Measurements from ENCODE around the gene TKT. TPM values are rescaled to one million over a fixed set of nuclear protein-coding genes. Genes with fewer than 3 reads are reported as not detected.

TKT gene
- total RNA-seq, 3 donors from 2014 or later (not counting 1 experiment from before 2014, with no cell fraction given) = 82.9 to 126 (median 107) TPM

DNA sequence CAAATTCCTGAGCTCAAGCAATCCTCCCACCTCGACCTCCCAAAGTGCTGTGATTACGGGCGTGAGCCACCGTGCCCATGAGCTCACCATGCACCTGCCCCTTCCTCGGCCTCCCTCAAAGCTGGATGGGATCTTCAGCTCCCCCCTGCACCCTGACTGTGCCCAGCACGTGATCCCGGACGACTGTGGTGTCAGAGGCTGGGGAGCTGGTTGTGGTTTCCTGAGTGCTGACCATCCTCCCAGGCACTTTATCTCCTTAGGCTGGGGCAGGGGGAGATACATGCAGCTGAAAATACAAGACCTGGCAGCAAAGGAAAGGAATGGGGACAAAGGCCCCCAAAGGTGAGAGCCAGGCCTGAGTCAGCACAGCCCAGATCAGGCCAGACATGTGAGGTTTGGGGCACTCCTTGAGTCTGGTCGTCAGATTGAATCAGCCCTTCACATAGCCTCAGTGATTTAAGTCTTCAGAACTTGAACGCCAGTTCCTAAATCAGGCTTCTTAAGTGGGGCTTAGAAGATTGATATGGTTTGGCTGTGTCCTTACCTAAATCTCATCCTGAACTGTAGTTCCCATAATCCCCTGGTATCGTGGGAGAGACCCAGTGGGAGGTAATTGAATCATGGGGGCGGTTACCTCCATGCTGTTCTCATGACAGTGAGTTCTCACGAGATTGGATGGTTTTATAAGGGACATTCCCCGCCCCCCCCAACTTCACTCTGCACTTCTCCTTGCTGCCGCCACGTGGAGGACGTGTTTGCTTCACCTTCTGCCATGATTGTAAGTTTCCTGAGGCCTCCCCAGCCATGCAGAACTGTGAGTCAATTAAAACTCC is 59.0 kb downstream of the TKT start:
- Histone ChIP-seq H3K4me1 (ENCODE audit: control insufficient read depth, insufficient read depth, low read length) (peaks cover 23% of the 10 kb centered on the region), H3K4me3 (ENCODE audit: low read length) (no peak overlapping the region), H3K27me3 (ENCODE audit: control insufficient read depth, insufficient read depth, low read length) (no peaks in the 10 kb centered on the region), H3K27ac (ENCODE audit: low read length) (no peak overlapping the region), H3K9me3 (ENCODE audit: control insufficient read depth, insufficient read depth, low read length) (no peaks in the 10 kb centered on the region), H3K36me3 (ENCODE audit: control insufficient read depth, insufficient read depth, low read length) (peaks cover 11% of the 10 kb centered on the region)
- DNase-seq (peak in 1 of 2 donors; percentile 61), ATAC-seq (peak; percentile 22 to 51 (median 40))
- Mint-ChIP-seq H3K9me3 (no peaks in the 10 kb centered on the region), H3K27me3 (ENCODE audit: low read depth in 2 of 2) (peaks cover 0 to 3% of the 10 kb centered on the region in 2 donors), H3K36me3 (no peaks in the 10 kb centered on the region), H3K27ac (no peak overlapping the region), H3K4me3 (no peak overlapping the region), H3K4me1 (peaks cover 15 to 23% of the 10 kb centered on the region in 2 donors)
- intact Hi-C loops (cut with micrococcal nuclease) = loop anchor here (1.0 to 5.0 kb wide), 3 partner anchors 34 to 82 kb away; partner anchors contain the start of gene PRKCD
- WGBS (ENCODE audit: insufficient coverage) = 68% methylated on average over 13 of the region's 17 CpGs
- TF ChIP-seq, protein P1, sequence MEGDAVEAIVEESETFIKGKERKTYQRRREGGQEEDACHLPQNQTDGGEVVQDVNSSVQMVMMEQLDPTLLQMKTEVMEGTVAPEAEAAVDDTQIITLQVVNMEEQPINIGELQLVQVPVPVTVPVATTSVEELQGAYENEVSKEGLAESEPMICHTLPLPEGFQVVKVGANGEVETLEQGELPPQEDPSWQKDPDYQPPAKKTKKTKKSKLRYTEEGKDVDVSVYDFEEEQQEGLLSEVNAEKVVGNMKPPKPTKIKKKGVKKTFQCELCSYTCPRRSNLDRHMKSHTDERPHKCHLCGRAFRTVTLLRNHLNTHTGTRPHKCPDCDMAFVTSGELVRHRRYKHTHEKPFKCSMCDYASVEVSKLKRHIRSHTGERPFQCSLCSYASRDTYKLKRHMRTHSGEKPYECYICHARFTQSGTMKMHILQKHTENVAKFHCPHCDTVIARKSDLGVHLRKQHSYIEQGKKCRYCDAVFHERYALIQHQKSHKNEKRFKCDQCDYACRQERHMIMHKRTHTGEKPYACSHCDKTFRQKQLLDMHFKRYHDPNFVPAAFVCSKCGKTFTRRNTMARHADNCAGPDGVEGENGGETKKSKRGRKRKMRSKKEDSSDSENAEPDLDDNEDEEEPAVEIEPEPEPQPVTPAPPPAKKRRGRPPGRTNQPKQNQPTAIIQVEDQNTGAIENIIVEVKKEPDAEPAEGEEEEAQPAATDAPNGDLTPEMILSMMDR (IDR thresholded peaks at IDR 0.05) = no peak

DNA sequence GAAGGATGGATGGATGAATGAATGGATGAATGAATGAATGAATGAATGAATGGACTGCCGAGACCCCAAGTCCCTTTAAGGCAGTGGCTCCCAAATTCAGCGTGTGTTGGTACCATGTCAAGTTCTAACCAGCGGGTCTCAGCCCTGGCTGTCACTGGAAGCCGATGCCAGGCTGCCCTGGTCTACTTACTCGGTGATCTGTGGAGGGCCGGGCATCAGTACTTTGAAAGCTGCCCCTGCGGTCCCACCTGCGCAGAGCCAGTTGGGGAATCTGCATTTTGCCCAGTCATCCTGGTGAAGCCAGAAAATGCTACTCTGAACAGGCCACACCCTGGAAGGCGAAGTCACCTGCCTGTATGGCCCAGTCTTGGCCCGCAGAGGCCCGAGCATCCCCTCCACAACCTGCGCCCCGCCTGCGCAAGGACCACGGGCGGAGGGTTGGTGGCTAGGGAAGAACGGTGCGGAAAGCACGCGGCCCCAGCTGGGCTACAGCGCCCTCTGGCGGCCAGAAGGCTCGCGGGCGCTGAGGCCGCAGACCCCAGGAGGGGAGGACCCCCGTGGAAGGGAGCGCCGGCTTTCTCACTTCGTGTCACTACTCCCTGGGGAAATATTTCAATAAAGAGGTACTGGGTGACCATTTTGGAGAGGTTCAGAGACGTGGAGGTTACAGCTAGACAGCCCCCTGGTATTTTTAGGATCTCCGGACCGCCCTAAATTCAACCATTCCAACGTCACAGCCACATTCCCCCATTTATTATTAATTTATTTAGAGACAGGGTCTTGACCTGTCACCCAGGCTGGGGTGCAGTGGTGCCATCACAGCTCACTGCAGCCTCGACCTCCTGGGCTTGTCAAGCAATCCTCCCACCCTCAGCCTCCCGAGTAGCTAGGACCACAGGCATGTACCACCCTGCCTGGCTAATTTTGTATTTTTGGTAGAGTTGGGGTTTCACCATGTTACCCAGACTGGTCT is 59.9 kb downstream of the TKT start:
- peaks cover 0 to 3% of the 10 kb centered on the region in 2 donors for H3K27me3 Mint-ChIP-seq (ENCODE audit: low read depth in 2 of 2)
- Histone ChIP-seq H3K4me1 (ENCODE audit: control insufficient read depth, insufficient read depth, low read length) (peaks cover 25% of the 10 kb centered on the region), H3K36me3 (ENCODE audit: control insufficient read depth, insufficient read depth, low read length) (peaks cover 14% of the 10 kb centered on the region), H3K4me3 (ENCODE audit: low read length) (no peak overlapping the region), H3K27me3 (ENCODE audit: control insufficient read depth, insufficient read depth, low read length) (no peaks in the 10 kb centered on the region), H3K9me3 (ENCODE audit: control insufficient read depth, insufficient read depth, low read length) (no peaks in the 10 kb centered on the region), H3K27ac (ENCODE audit: low read length) (no peak overlapping the region)
- intact Hi-C loops (cut with micrococcal nuclease) = loop anchor here (1.0 to 5.0 kb wide), 3 partner anchors 34 to 82 kb away; partner anchors contain the start of gene PRKCD
- DNase-seq (peak; percentile 64 to 81), ATAC-seq (peak; percentile 65 to 76 (median 66))
- H3K36me3 Mint-ChIP-seq = no peaks in the 10 kb centered on the region
- H3K27ac Mint-ChIP-seq = no peak overlapping the region
- H3K4me3 Mint-ChIP-seq = no peak overlapping the region
- WGBS (ENCODE audit: insufficient coverage) = 26% methylated on average over 33 of the region's 36 CpGs
- H3K9me3 Mint-ChIP-seq = no peaks in the 10 kb centered on the region
- TF ChIP-seq, protein P1 (IDR thresholded peaks at IDR 0.05) = peak; percentile 99
- H3K4me1 Mint-ChIP-seq = peaks cover 15 to 23% of the 10 kb centered on the region in 2 donors

DNA sequence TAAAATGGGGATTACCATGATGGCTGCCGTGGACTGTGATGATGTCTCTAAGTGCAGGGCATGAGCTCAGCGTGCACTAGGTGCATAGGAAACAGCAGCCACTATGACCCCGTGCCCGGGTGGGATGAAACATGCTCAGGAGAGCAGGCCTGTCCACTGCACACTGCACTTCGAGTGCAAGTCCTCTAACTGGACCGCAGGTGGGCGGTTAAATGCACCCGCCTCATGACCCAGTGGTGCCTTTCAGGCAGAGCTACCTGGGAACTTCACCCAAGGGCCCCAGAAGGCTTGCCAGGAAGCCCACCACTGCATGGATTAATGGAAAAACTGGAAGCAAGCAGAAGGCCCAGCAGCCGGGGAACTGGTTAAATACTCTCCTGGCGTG is 60.8 kb downstream of the TKT start:
- Mint-ChIP-seq H3K9me3 (no peaks in the 10 kb centered on the region), H3K4me1 (peaks cover 15 to 26% of the 10 kb centered on the region in 2 donors), H3K27ac (peak overlapping the region in 1 of 2 donors; percentile 40), H3K36me3 (peaks cover 3% of the 10 kb centered on the region), H3K4me3 (no peak overlapping the region), H3K27me3 (ENCODE audit: low read depth in 2 of 2) (peaks cover 0 to 3% of the 10 kb centered on the region in 2 donors)
- Histone ChIP-seq H3K36me3 (ENCODE audit: control insufficient read depth, insufficient read depth, low read length) (peaks cover 21% of the 10 kb centered on the region), H3K27ac (ENCODE audit: low read length) (no peak overlapping the region), H3K9me3 (ENCODE audit: control insufficient read depth, insufficient read depth, low read length) (no peaks in the 10 kb centered on the region), H3K4me3 (ENCODE audit: low read length) (no peak overlapping the region), H3K4me1 (ENCODE audit: control insufficient read depth, insufficient read depth, low read length) (peaks cover 25% of the 10 kb centered on the region), H3K27me3 (ENCODE audit: control insufficient read depth, insufficient read depth, low read length) (no peaks in the 10 kb centered on the region)
- DNase-seq (no peak), ATAC-seq (peak in 1 of 3 donors; percentile 6)
- intact Hi-C loops (cut with micrococcal nuclease) = loop anchor here (5.0 kb wide), 1 partner anchor 33 kb away; the partner anchor contains the start of gene PRKCD
- 92% methylated on average over 10 of the region's 10 CpGs for WGBS (ENCODE audit: insufficient coverage)
- TF ChIP-seq, protein P1 (IDR thresholded peaks at IDR 0.05) = no peak
